H9 (cell line): ENCODE results near the gene PLAAT1. TPM values are rescaled to one million over a fixed set of nuclear protein-coding genes. Genes with fewer than 3 reads are reported as not detected.

Experiments
- DNase-seq: peaks from one replicate; pipeline ENCODE4 v3.0.0-alpha.2; 2017
- H2AFZ ChIP-seq: one replicate; pipeline ENCODE4 v1.6.1; 2013; ENCODE audit warnings: mild to moderate bottlenecking, low read length, control low read depth, moderate library complexity
- H2AK5ac ChIP-seq: 2 replicates; pipeline ENCODE4 v1.6.1; 2013; ENCODE audit warnings: low read length, control low read depth, mixed read lengths; ENCODE audit not compliant: insufficient read length
- H2BK120ac ChIP-seq: one replicate; pipeline ENCODE4 v1.6.1; 2013; ENCODE audit warnings: low read depth, mild to moderate bottlenecking, low read length, control low read depth, inconsistent platforms; ENCODE audit not compliant: poor library complexity, severe bottlenecking
- H2BK12ac ChIP-seq: 2 replicates; pipeline ENCODE4 v1.6.1; 2013; ENCODE audit warnings: low read length, control low read depth, mixed read lengths, low read depth; ENCODE audit not compliant: insufficient read length
- H2BK15ac ChIP-seq: 2 replicates; pipeline ENCODE4 v1.6.1; 2013; ENCODE audit warnings: low read depth, low read length, control low read depth
- H2BK20ac ChIP-seq: one replicate; pipeline ENCODE4 v1.6.1; 2013; ENCODE audit warnings: low read depth, mild to moderate bottlenecking, low read length, control low read depth, inconsistent platforms; ENCODE audit not compliant: poor library complexity, severe bottlenecking
- H2BK5ac ChIP-seq: 2 replicates; pipeline ENCODE4 v1.6.1; 2013; ENCODE audit warnings: low read length, control low read depth, mixed read lengths; ENCODE audit not compliant: insufficient read length
- H3K14ac ChIP-seq: 2 replicates; pipeline ENCODE4 v1.6.1; 2013; ENCODE audit warnings: low read length, control low read depth; ENCODE audit not compliant: insufficient read depth
- H3K18ac ChIP-seq: 2 replicates; pipeline ENCODE4 v1.6.1; 2013; ENCODE audit warnings: low read depth, mild to moderate bottlenecking, mixed read lengths, low read length, control low read depth; ENCODE audit not compliant: insufficient read length
- H3K23ac ChIP-seq: 2 replicates; pipeline ENCODE4 v1.6.1; 2013; ENCODE audit warnings: low read length, control low read depth, mixed read lengths, low read depth; ENCODE audit not compliant: insufficient read length
- H3K23me2 ChIP-seq: 2 replicates; pipeline ENCODE4 v1.6.1; 2013; ENCODE audit warnings: low read depth, mild to moderate bottlenecking, mixed read lengths, low read length, control low read depth; ENCODE audit not compliant: insufficient read length, poor library complexity, severe bottlenecking
- H3K27ac ChIP-seq: 2 replicates; pipeline ENCODE4 v1.5.1; 2013; ENCODE audit warnings: low read length, control low read depth, mixed read lengths, low read depth; ENCODE audit not compliant: insufficient read length
- H3K27me3 ChIP-seq: 2 replicates; pipeline ENCODE4 v1.6.1; 2013; ENCODE audit warnings: low read length, control low read depth, inconsistent platforms; ENCODE audit not compliant: insufficient read depth
- H3K4ac ChIP-seq: 2 replicates; pipeline ENCODE4 v1.6.1; 2013; ENCODE audit warnings: low read depth, mild to moderate bottlenecking, control low read depth, inconsistent platforms, low read length, moderate library complexity
- H3K4me1 ChIP-seq: 2 replicates; pipeline ENCODE4 v1.6.1; 2013; ENCODE audit warnings: low read length, control low read depth, inconsistent platforms; ENCODE audit not compliant: insufficient read depth
- H3K4me2 ChIP-seq: 2 replicates; pipeline ENCODE4 v1.6.1; 2013; ENCODE audit warnings: low read length, control low read depth, mixed read lengths; ENCODE audit not compliant: insufficient read length, insufficient read depth
- H3K56ac ChIP-seq: 2 replicates; pipeline ENCODE4 v1.6.1; 2013; ENCODE audit warnings: low read depth, mild to moderate bottlenecking, mixed read lengths, low read length, control low read depth; ENCODE audit not compliant: insufficient read length
- H3K79me1 ChIP-seq: 2 replicates; pipeline ENCODE4 v1.6.1; 2013; ENCODE audit warnings: low read depth, mild to moderate bottlenecking, moderate library complexity, low read length, control low read depth, inconsistent platforms; ENCODE audit not compliant: insufficient read depth, poor library complexity, severe bottlenecking
- H3K79me2 ChIP-seq: 2 replicates; pipeline ENCODE4 v1.6.1; 2013; ENCODE audit warnings: low read length, control low read depth, inconsistent platforms; ENCODE audit not compliant: insufficient read depth
- H3K9ac ChIP-seq: 2 replicates; pipeline ENCODE4 v1.6.1; 2013; ENCODE audit warnings: low read length, control low read depth, mixed read lengths; ENCODE audit not compliant: insufficient read length; ENCODE audit errors: extremely low read depth
- H3K9me3 ChIP-seq: one replicate; pipeline ENCODE4 v1.6.1; 2013; ENCODE audit warnings: low read depth, low read length, inconsistent platforms; ENCODE audit not compliant: control insufficient read depth
- H3T11ph ChIP-seq: one replicate; pipeline ENCODE4 v1.6.1; 2013; ENCODE audit warnings: mild to moderate bottlenecking, low read length, control low read depth, inconsistent platforms
- H4K20me1 ChIP-seq: one replicate; pipeline ENCODE4 v1.6.1; 2013; ENCODE audit not compliant: control insufficient read depth, insufficient read length, insufficient read depth
- H4K5ac ChIP-seq: 2 replicates; pipeline ENCODE4 v1.6.1; 2013; ENCODE audit warnings: low read depth, mild to moderate bottlenecking, mixed read lengths, low read length, control low read depth; ENCODE audit not compliant: insufficient read length
- H4K8ac ChIP-seq: replicated peaks from 2 replicates; pipeline ENCODE4 v1.6.1; 2013; ENCODE audit warnings: low read length, control low read depth, mixed read lengths, low read depth; ENCODE audit not compliant: insufficient read length
- H4K91ac ChIP-seq: 2 replicates; pipeline ENCODE4 v1.6.1; 2013; ENCODE audit warnings: low read depth, mild to moderate bottlenecking, moderate library complexity, mixed read lengths, low read length, control low read depth; ENCODE audit not compliant: insufficient read length
- H3K27ac Mint-ChIP-seq, 3 experiments: 2 replicates in 2 of 3; 3 replicates in 1 of 3; pipeline ENCODE4 v1.8.0; 2020 to 2021; ENCODE audit warnings: mixed read lengths in 3 of 3, mild to moderate bottlenecking in 1 of 3, moderate library complexity in 1 of 3
- H3K27me3 Mint-ChIP-seq: 2 replicates; pipeline ENCODE4 v1.8.0; 2021; ENCODE audit warnings: low read depth, mild to moderate bottlenecking, moderate library complexity, mixed read lengths
- H3K36me3 Mint-ChIP-seq, 3 experiments: 2 replicates in 2 of 3; 3 replicates in 1 of 3; pipeline ENCODE4 v1.8.0; 2020 to 2021; ENCODE audit warnings: low read depth in 3 of 3, mixed read lengths in 3 of 3; ENCODE audit not compliant: insufficient read depth in 1 of 3
- H3K4me1 Mint-ChIP-seq, 2 experiments: 2 replicates each; pipeline ENCODE4 v1.8.0; 2020; ENCODE audit warnings: mixed read lengths in 2 of 2
- H3K4me3 Mint-ChIP-seq, 2 experiments: 2 replicates in 1 of 2; 3 replicates in 1 of 2; pipeline ENCODE4 v1.8.0; 2020 to 2021; ENCODE audit warnings: mild to moderate bottlenecking in 2 of 2, mixed read lengths in 2 of 2, moderate library complexity in 1 of 2
- H3K9me3 Mint-ChIP-seq, 2 experiments: 2 replicates in 1 of 2; 3 replicates in 1 of 2; pipeline ENCODE4 v1.8.0; 2020; ENCODE audit warnings: mild to moderate bottlenecking in 2 of 2, mixed read lengths in 2 of 2, moderate library complexity in 1 of 2
- CTCF ChIP-seq: fragments of 200-600 bp; sonication (generic); conservative IDR thresholded peaks from 3 replicates; pipeline ENCODE4 v1.8.0; 2021; ENCODE audit warnings: antibody characterized with exemption, mild to moderate bottlenecking
- WGBS: extraction: QIAGEN DNeasy Blood & Tissue Kit; methylation state at CpG from one replicate; pipeline ENCODE4 v1.1.7; 2013; ENCODE audit warnings: missing lambda C conversion rate, low lambda C conversion rate, mixed read lengths; ENCODE audit not compliant: insufficient read length; ENCODE audit errors: extremely low coverage; 5-methylcytosine and 5-hydroxymethylcytosine counted together
- total RNA-seq: library from RNA; stranded (reverse); gene quantifications from 2 replicates; pipeline ENCODE4 v1.2.1, GENCODE V29; 2021

The PLAAT1 gene
- total RNA-seq, 1 experiment from 2014 or later, result 4.4 TPM

DNA sequence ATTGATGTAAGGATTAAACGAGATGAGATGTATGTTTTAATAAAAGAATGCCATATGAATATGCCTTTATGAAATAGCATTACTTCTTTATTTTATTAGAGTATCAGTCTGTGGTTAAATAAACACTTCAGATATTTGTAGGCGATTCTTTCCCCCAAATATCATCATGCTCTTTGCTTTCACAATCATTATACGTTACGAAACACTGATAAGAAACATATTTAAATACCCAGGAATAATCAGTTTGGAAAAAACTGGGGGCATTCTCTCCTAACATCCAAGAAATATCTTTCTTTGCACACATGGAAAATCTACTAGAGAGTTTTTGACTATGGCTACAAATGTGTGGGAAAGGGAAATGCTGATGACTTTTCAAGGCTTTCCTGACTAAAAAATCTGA is 4.4 kb upstream of the PLAAT1 start:
- no peak overlapping the region for H2BK12ac ChIP-seq
- H3K56ac ChIP-seq, result no peak overlapping the region
- H3K23ac ChIP-seq, result no peak overlapping the region
- Mint-ChIP-seq H3K9me3 (no peaks in the 10 kb centered on the region; a peak in 1 of 5 replicates), H3K27ac (no peak overlapping the region), H3K27me3 (peaks cover 5% of the 10 kb centered on the region), H3K36me3 (no peaks in the 10 kb centered on the region), H3K4me3 (no peak overlapping the region), H3K4me1 (peaks cover 12% of the 10 kb centered on the region in 2 experiments)
- H3K23me2 ChIP-seq, result peaks cover 10% of the 10 kb centered on the region
- no peak overlapping the region for H3T11ph ChIP-seq
- H3K4me2 ChIP-seq, result no peak overlapping the region
- no peak overlapping the region for H3K14ac ChIP-seq
- no peak overlapping the region for H2BK5ac ChIP-seq
- no peak overlapping the region for H2AFZ ChIP-seq
- no peak overlapping the region for H3K4ac ChIP-seq
- no peaks in the 10 kb centered on the region for H3K79me1 ChIP-seq
- H2AK5ac ChIP-seq, result no peak overlapping the region
- no peak overlapping the region for H4K91ac ChIP-seq
- no peak for DNase-seq
- H3K9me3 ChIP-seq, result no peaks in the 10 kb centered on the region
- H4K20me1 ChIP-seq, result no peaks in the 10 kb centered on the region
- H4K8ac ChIP-seq, result no peak overlapping the region
- H4K5ac ChIP-seq, result no peak overlapping the region
- no peak overlapping the region for H2BK20ac ChIP-seq
- H3K27me3 ChIP-seq, result no peaks in the 10 kb centered on the region
- no peak overlapping the region for H3K9ac ChIP-seq
- no peak overlapping the region for H3K27ac ChIP-seq
- peaks cover 2% of the 10 kb centered on the region; the same call in 1 of the 2 replicates for H3K4me1 ChIP-seq
- TF ChIP-seq CTCF, result no peak
- no peak overlapping the region for H2BK15ac ChIP-seq
- WGBS, result no CpG with 5 or more reads among the region's 4 CpGs
- no peak overlapping the region for H3K18ac ChIP-seq
- H3K79me2 ChIP-seq, result no peaks in the 10 kb centered on the region
- no peak overlapping the region for H2BK120ac ChIP-seq
